ENCODE data around the gene LAMA2. TPM values are rescaled to one million over a fixed set of nuclear protein-coding genes. Genes with fewer than 3 reads are reported as not detected.
A peak's percentile ranks its signal among the peaks of the same experiment; 100 is the strongest.

Gene LAMA2
- total and polyA plus RNA-seq, 2 of the 8 experiments (the other 6 are each of a cell fraction or from before 2014, with no cell fraction given): 1.3 to 3.8 TPM

- Histone ChIP-seq H4K5ac (ENCODE audit: insufficient read length, low read depth, low read length) (no peak overlapping the region), H3K4me3 (ENCODE audit: extremely low read depth in 1 of 4, insufficient read depth in 2 of 4, low read depth in 3 of 4, low read length in 4 of 4) (no peak overlapping the region), H4K91ac (replicated peaks; ENCODE audit: insufficient read length, low read length) (no peak overlapping the region), H3K27me3 (replicated peaks in 1 of 4; ENCODE audit: control insufficient read depth in 3 of 4, extremely low read depth in 1 of 4, insufficient read depth in 3 of 4, low read length in 3 of 4) (no peaks in the 10 kb centered on the region), H4K20me1 (replicated peaks in 1 of 2; ENCODE audit: control insufficient read depth in 1 of 2, insufficient read depth in 2 of 2, low read length in 2 of 2) (no peaks in the 10 kb centered on the region), H2AFZ (ENCODE audit: low read length) (no peak overlapping the region), H3K23ac (ENCODE audit: insufficient read length) (no peak overlapping the region), H3K4me2 (ENCODE audit: insufficient read depth in 1 of 2, low read depth in 2 of 2, low read length in 2 of 2) (0 out of 4 replicates have a peak overlapping the region, but pooled peaks of 1 of the 2 experiments have one; percentile 8), H3K9ac (replicated peaks in 1 of 4; ENCODE audit: extremely low read depth in 1 of 4, low read depth in 3 of 4, low read length in 3 of 4) (no peak overlapping the region), H3K79me2 (ENCODE audit: control insufficient read depth in 1 of 2, insufficient read depth in 2 of 2, low read length in 2 of 2) (no peaks in the 10 kb centered on the region), H4K8ac (ENCODE audit: extremely low read depth, insufficient read depth, low read length) (no peak overlapping the region), H3K4ac (replicated peaks; ENCODE audit: insufficient read length, low read depth, low read length) (no peak overlapping the region), H2BK120ac (replicated peaks; ENCODE audit: low read depth, low read length) (no peak overlapping the region), H3K36me3 (ENCODE audit: control insufficient read depth in 2 of 4, insufficient read depth in 4 of 4, low read length in 3 of 4) (no peaks in the 10 kb centered on the region), H3K4me1 (replicated peaks in 1 of 4; ENCODE audit: control insufficient read depth in 3 of 4, insufficient read depth in 4 of 4, low read length in 3 of 4) (peaks cover 0 to 6% (median 2%) of the 10 kb centered on the region in 4 experiments; a peak in 3 of 7 replicates), H2BK15ac (ENCODE audit: low read length) (no peak overlapping the region), H2AK5ac (ENCODE audit: low read depth, low read length) (no peak overlapping the region), H2BK5ac (ENCODE audit: low read depth, low read length) (no peak overlapping the region), H2BK20ac (ENCODE audit: low read length) (no peak overlapping the region), H3K14ac (ENCODE audit: insufficient read length) (no peak overlapping the region), H3K79me1 (ENCODE audit: low read depth, low read length) (no peaks in the 10 kb centered on the region), H2BK12ac (ENCODE audit: low read depth, low read length) (no peak overlapping the region), H3K27ac (ENCODE audit: low read depth, low read length) (no peak overlapping the region), H3K23me2 (ENCODE audit: low read depth, low read length) (no peaks in the 10 kb centered on the region), H3K9me3 (ENCODE audit: insufficient read depth in 2 of 2, low read depth in 1 of 2, low read length in 1 of 2) (no peaks in the 10 kb centered on the region), H3K18ac (ENCODE audit: extremely low read depth, low read length) (no peak overlapping the region), H3K56ac (replicated peaks; ENCODE audit: insufficient read length, low read depth, low read length) (no peak overlapping the region)
- FAIRE-seq (no peak), DNase-seq (ENCODE audit: low read depth in 1 of 2, low spot score in 2 of 2) (no peak)
- POLR2A ChIA-PET (ENCODE audit: partially characterized antibody): no interaction called here
- CTCF ChIA-PET (ENCODE audit: partially characterized antibody): interaction anchor here (0.7 to 0.8 kb wide), 2 partner anchors 21 to 35 kb away, joined by 3 read pairs; partner anchors contain the start of gene LAMA2
- 80% methylated on average over 7 of the region's 7 CpGs; no CpG with 5 or more reads in 1 of the 2 experiments for WGBS, 2 experiments (ENCODE audit: extremely low coverage in 1 of 2, insufficient coverage in 1 of 2, insufficient read length in 1 of 2, insufficient replicate concordance in 2 of 2, low coverage in 1 of 2, low lambda C conversion rate in 2 of 2, missing lambda C conversion rate in 1 of 2)
- no peak for TF ChIP-seq SAP30 (IDR thresholded peaks at IDR 0.05; ENCODE audit: insufficient read depth, insufficient replicate concordance, low read length)
- no peak for TF ChIP-seq E2F6 (IDR thresholded peaks at IDR 0.05)
- TF ChIP-seq GTF2F1 (IDR thresholded peaks at IDR 0.05; ENCODE audit: borderline replicate concordance, low read depth, low read length): no peak
- TF ChIP-seq SP4 (IDR thresholded peaks at IDR 0.05; ENCODE audit: low read length): no peak
Observed at GRCh38 chr6:128848212-128848935, 34.6 kb upstream of the LAMA2 start.
